HCT116 (cell line): Measurements from ENCODE around the gene CTNNAL1. TPM values are rescaled to one million over a fixed set of nuclear protein-coding genes. Genes with fewer than 3 reads are reported as not detected.

ENCODE experiments used
- ATAC-seq: fragments of 200-7000 bp; cut with Tn5 transposase; 2 replicates; pipeline ENCODE4 v1.9.1; 2020; ENCODE audit warnings: mild to moderate bottlenecking, moderate library complexity
- BruUV-seq: library from RNA; stranded (reverse); fragments of 400-500 nt; replicated peaks from 2 replicates; lab custom pipeline; 2021; lab: Mats Ljungman, UMichigan
- CTCF ChIA-PET: fragments of 300-600 bp; sonication (Branson Sonifier 250); formaldehyde crosslinking; loops from one replicate; lab custom pipeline; 2021; ENCODE audit warnings: antibody characterized with exemption; lab: Charles Lee
- POLR2A ChIA-PET: fragments of 300-600, 350-600 bp; sonication (Branson Sonifier 250); formaldehyde crosslinking; loops from one replicate; lab custom pipeline; 2021; ENCODE audit warnings: antibody characterized with exemption; lab: Charles Lee
- RAD21 ChIA-PET, 2 experiments: fragments of 300-600 bp; sonication (Branson Sonifier 250); formaldehyde crosslinking; loops; one replicate each; lab custom pipeline; 2023; ENCODE audit warnings: low total read pairs in 2 of 2; ENCODE audit not compliant: uncharacterized antibody in 2 of 2, unreplicated experiment in 2 of 2, low non-redundant PET in 1 of 2; lab: Charles Lee
- DNase-seq: peaks from one replicate; pipeline ENCODE4 v3.0.0-alpha.2; 2010; ENCODE audit warnings: low read depth, low spot score
- H2AFZ ChIP-seq: fragments of 200-600 bp; shearing (Covaris generic), sonication (generic); 2 replicates; pipeline ENCODE4 v1.6.1; 2017; ENCODE audit warnings: low read depth, mixed run types, mixed read lengths, antibody characterized with exemption, low read length; ENCODE audit not compliant: poor library complexity, severe bottlenecking
- H3K27ac ChIP-seq: 2 replicates; pipeline ENCODE4 v1.5.1; 2012; ENCODE audit warnings: low read depth, low read length
- H3K27me3 ChIP-seq: fragments of 200-600 bp; sonication (generic); 2 replicates; pipeline ENCODE4 v1.6.1; 2016; ENCODE audit warnings: mixed run types, low read length, mixed read lengths; ENCODE audit not compliant: insufficient read depth
- H3K36me3 ChIP-seq, 2 experiments: fragments of 200-500 bp in 1 of 2; fragments of 200-600 bp in 1 of 2; sonication (Bioruptor generic) in 1 of 2; sonication (generic) in 1 of 2; 2 replicates each; pipeline versions ENCODE4 v1.5.1 to v1.6.1; 2014 to 2016; ENCODE audit warnings: low read length in 2 of 2, inconsistent platforms in 1 of 2, mixed read lengths in 1 of 2, mixed run types in 1 of 2; ENCODE audit not compliant: insufficient read depth in 2 of 2, control insufficient read depth in 1 of 2
- H3K4me1 ChIP-seq, 2 experiments: fragments of 200-600 bp in 1 of 2; sonication (generic) in 1 of 2; 2 replicates each; pipeline versions ENCODE4 v1.5.1 to v1.6.1; 2012 to 2017; ENCODE audit warnings: low read length in 2 of 2, inconsistent platforms in 1 of 2, mild to moderate bottlenecking in 1 of 2, mixed read lengths in 1 of 2, mixed run types in 1 of 2, moderate library complexity in 1 of 2; ENCODE audit not compliant: insufficient read depth in 2 of 2, control insufficient read depth in 1 of 2
- H3K4me2 ChIP-seq: fragments of 200-600 bp; sonication (generic); 2 replicates; pipeline ENCODE4 v1.6.1; 2017; ENCODE audit warnings: mixed run types, low read length, mixed read lengths
- H3K4me3 ChIP-seq, 2 experiments: fragments of 200-600 bp in 1 of 2; sonication (generic) in 1 of 2; replicated peaks in 1 of 2; 2 replicates each; pipeline ENCODE4 v1.5.1; 2011 to 2016; ENCODE audit warnings: low read length in 2 of 2, control low read depth in 1 of 2, low read depth in 1 of 2, mild to moderate bottlenecking in 1 of 2, mixed read lengths in 1 of 2, mixed run types in 1 of 2
- H3K79me2 ChIP-seq: fragments of 200-600 bp; sonication (generic); 2 replicates; pipeline ENCODE4 v1.6.1; 2017; ENCODE audit warnings: mild to moderate bottlenecking, mixed run types, low read length, moderate library complexity, mixed read lengths; ENCODE audit not compliant: insufficient read depth
- H3K9ac ChIP-seq: fragments of 200-600 bp; sonication (generic); 2 replicates; pipeline ENCODE4 v1.6.1; 2016; ENCODE audit warnings: low read length, mixed read lengths
- H3K9me2 ChIP-seq: fragments of 200-600 bp; sonication (generic), shearing (Covaris generic); 2 replicates; pipeline ENCODE4 v1.6.1; 2017; ENCODE audit warnings: mixed run types, mild to moderate bottlenecking, moderate library complexity; ENCODE audit not compliant: insufficient read depth
- H3K9me3 ChIP-seq, 2 experiments: fragments of 200-500 bp in 1 of 2; fragments of 200-600 bp in 1 of 2; sonication (Bioruptor generic) in 1 of 2; sonication (generic) in 1 of 2; 2 replicates each; pipeline ENCODE4 v1.6.1; 2014 to 2017; ENCODE audit warnings: low read length in 2 of 2, mixed read lengths in 2 of 2, inconsistent platforms in 1 of 2, low read depth in 1 of 2, mild to moderate bottlenecking in 1 of 2, mixed run types in 1 of 2, moderate library complexity in 1 of 2; ENCODE audit not compliant: control insufficient read depth in 1 of 2, insufficient read depth in 1 of 2
- H4K20me1 ChIP-seq: fragments of 200-600 bp; sonication (generic), shearing (Covaris generic); 2 replicates; pipeline ENCODE4 v1.6.1; 2017; ENCODE audit warnings: mixed run types, mild to moderate bottlenecking, moderate library complexity; ENCODE audit not compliant: insufficient read depth
- CBX3 ChIP-seq: IDR thresholded peaks from 2 replicates; pipeline ENCODE4 v1.6.1; 2012; ENCODE audit warnings: low read depth
- CEBPB ChIP-seq: IDR thresholded peaks from 2 replicates; pipeline ENCODE4 v1.6.1; 2012; ENCODE audit warnings: low read depth
- EGR1 ChIP-seq: IDR thresholded peaks from 2 replicates; pipeline ENCODE4 v1.6.1; 2012; ENCODE audit warnings: low read depth
- ELF1 ChIP-seq: IDR thresholded peaks from 2 replicates; pipeline ENCODE4 v1.6.1; 2012; ENCODE audit warnings: low read depth, borderline replicate concordance
- EZH2 ChIP-seq: fragments of 200-600 bp; sonication (generic); IDR thresholded peaks from 2 replicates; pipeline ENCODE4 v1.6.1; 2017; ENCODE audit warnings: antibody characterized with exemption, mixed run types
- FOSL1 ChIP-seq: IDR thresholded peaks from 2 replicates; pipeline ENCODE4 v1.6.1; 2012; ENCODE audit warnings: low read depth
- JUND ChIP-seq: IDR thresholded peaks from 2 replicates; pipeline ENCODE4 v1.6.1; 2012
- POLR2A ChIP-seq: IDR thresholded peaks from 2 replicates; pipeline ENCODE4 v1.7.0; 2011; ENCODE audit warnings: borderline replicate concordance; ENCODE audit not compliant: insufficient read depth, insufficient read length; ENCODE audit errors: extremely low read depth
- POLR2AphosphoS5 ChIP-seq: IDR thresholded peaks from 2 replicates; pipeline ENCODE4 v1.6.1; 2011; ENCODE audit warnings: mild to moderate bottlenecking, low read depth, low read length, moderate library complexity
- RAD21 ChIP-seq: IDR thresholded peaks from 2 replicates; pipeline ENCODE4 v1.6.1; 2012; ENCODE audit warnings: low read depth, mild to moderate bottlenecking
- SIN3A ChIP-seq: IDR thresholded peaks from 2 replicates; pipeline ENCODE4 v1.6.1; 2012; ENCODE audit warnings: low read depth
- SP1 ChIP-seq: IDR thresholded peaks from 2 replicates; pipeline ENCODE4 v1.6.1; 2012; ENCODE audit warnings: low read depth
- TCF7L2 ChIP-seq: IDR thresholded peaks from 2 replicates; pipeline ENCODE4 v1.7.0; 2011; ENCODE audit warnings: borderline replicate concordance, inconsistent platforms; ENCODE audit not compliant: insufficient read depth, insufficient read length; ENCODE audit errors: extremely low read depth
- YY1 ChIP-seq: IDR thresholded peaks from 2 replicates; pipeline ENCODE4 v1.6.1; 2011; ENCODE audit warnings: low read length, low read depth, moderate library complexity, mild to moderate bottlenecking; ENCODE audit not compliant: insufficient replicate concordance; ENCODE audit errors: extremely low read depth
- ZBTB33 ChIP-seq: IDR thresholded peaks from 2 replicates; pipeline ENCODE4 v1.6.1; 2011; ENCODE audit warnings: mild to moderate bottlenecking, low read length, moderate library complexity; ENCODE audit not compliant: insufficient replicate concordance; ENCODE audit errors: extremely low read depth
- ZFX ChIP-seq: fragments of 450-650 bp; IDR thresholded peaks from 2 replicates; pipeline ENCODE4 v1.6.1; 2017
- intact Hi-C: fragments of 100-400 bp; cut with micrococcal nuclease; formaldehyde crosslinking; loops from 2 replicates; pipeline ENCODE4 v1.10.0; 2022
- total RNA-seq: library from RNA; stranded (reverse); gene quantifications from one replicate; pipeline ENCODE4 v1.2.1, GENCODE V29; 2021; ENCODE audit not compliant: unreplicated experiment
- TF ChIP-seq, protein P1 (sequence below), 3 experiments: fragments of 200-600 bp in 1 of 3; sonication (generic) in 1 of 3; IDR thresholded peaks in 2 of 3; conservative IDR thresholded peaks in 1 of 3; 2 replicates each; pipeline ENCODE4 v1.5.1; 2012 to 2017; ENCODE audit warnings: low read depth in 2 of 3, low read length in 2 of 3, antibody characterized with exemption in 1 of 3, borderline replicate concordance in 1 of 3, control low read depth in 1 of 3, mild to moderate bottlenecking in 1 of 3, mixed read lengths in 1 of 3, mixed run types in 1 of 3, moderate library complexity in 1 of 3; ENCODE audit not compliant: insufficient read depth in 1 of 3
- TF ChIP-seq, protein P2 (sequence below): IDR thresholded peaks from 2 replicates; pipeline ENCODE4 v1.6.1; 2012; ENCODE audit warnings: low read depth
- TF ChIP-seq, protein P3 (sequence below): IDR thresholded peaks from 2 replicates; pipeline ENCODE4 v1.6.1; 2012

CTNNAL1 gene
- total RNA-seq, 1 experiment from 2014 or later = 87.2 TPM

DNA sequence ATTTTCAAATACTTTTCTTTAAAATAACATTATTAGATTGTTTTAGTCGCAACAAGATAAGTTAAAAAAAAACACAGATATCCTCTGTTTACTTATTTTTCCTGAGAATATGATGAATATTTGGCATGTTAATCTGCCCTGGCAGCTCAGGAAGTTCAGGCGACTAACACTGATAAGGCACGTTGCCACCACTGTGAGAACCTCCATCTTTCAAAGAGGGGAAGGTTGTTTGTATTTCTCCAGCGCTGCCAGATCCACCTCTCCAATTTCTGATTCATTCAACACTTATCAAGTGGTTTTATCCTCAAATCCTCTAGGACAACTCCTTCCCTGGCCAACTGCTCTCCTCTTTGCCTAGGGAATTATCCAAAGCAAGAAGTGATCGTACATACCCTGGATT lies 21.8 kb downstream of the CTNNAL1 start:
- ATAC-seq (no peak), DNase-seq (no peak)
- Histone ChIP-seq H3K36me3 (peaks cover 9 to 30% of the 10 kb centered on the region in 2 experiments; a peak in 3 of 4 replicates), H3K9ac (no peak overlapping the region), H2AFZ (no peak overlapping the region), H3K4me3 (no peak overlapping the region), H4K20me1 (no peaks in the 10 kb centered on the region; the same call in 1 of the 2 replicates), H3K9me2 (no peaks in the 10 kb centered on the region), H3K27me3 (no peaks in the 10 kb centered on the region), H3K4me2 (no peak overlapping the region), H3K79me2 (peaks cover 46% of the 10 kb centered on the region), H3K4me1 (no peaks in the 10 kb centered on the region), H3K27ac (no peak overlapping the region), H3K9me3 (no peaks in the 10 kb centered on the region; a peak in 1 of 4 replicates)
- CTCF ChIA-PET = no interaction called here
- POLR2A ChIA-PET = no interaction called here
- no TSS peak for BruUV-seq
- TF ChIP-seq SIN3A = no peak
- no peak for TF ChIP-seq CBX3
- TF ChIP-seq JUND = no peak
- TF ChIP-seq FOSL1 = no peak
- no peak for TF ChIP-seq SP1
- TF ChIP-seq ZFX = no peak
- no peak for TF ChIP-seq RAD21
- no peak for TF ChIP-seq POLR2AphosphoS5
- TF ChIP-seq ELF1 = no peak
- TF ChIP-seq, protein P1, sequence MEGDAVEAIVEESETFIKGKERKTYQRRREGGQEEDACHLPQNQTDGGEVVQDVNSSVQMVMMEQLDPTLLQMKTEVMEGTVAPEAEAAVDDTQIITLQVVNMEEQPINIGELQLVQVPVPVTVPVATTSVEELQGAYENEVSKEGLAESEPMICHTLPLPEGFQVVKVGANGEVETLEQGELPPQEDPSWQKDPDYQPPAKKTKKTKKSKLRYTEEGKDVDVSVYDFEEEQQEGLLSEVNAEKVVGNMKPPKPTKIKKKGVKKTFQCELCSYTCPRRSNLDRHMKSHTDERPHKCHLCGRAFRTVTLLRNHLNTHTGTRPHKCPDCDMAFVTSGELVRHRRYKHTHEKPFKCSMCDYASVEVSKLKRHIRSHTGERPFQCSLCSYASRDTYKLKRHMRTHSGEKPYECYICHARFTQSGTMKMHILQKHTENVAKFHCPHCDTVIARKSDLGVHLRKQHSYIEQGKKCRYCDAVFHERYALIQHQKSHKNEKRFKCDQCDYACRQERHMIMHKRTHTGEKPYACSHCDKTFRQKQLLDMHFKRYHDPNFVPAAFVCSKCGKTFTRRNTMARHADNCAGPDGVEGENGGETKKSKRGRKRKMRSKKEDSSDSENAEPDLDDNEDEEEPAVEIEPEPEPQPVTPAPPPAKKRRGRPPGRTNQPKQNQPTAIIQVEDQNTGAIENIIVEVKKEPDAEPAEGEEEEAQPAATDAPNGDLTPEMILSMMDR (IDR thresholded peaks at IDR 0.05 in 2 of 3, conservative IDR thresholded peaks at IDR 0.05 in 1 of 3; ENCODE audit: borderline replicate concordance in 1 of 3, insufficient read depth in 1 of 3, low read depth in 2 of 3, low read length in 2 of 3) = no peak
- TF ChIP-seq CEBPB = no peak
- TF ChIP-seq TCF7L2 = no peak
- TF ChIP-seq, protein P2, sequence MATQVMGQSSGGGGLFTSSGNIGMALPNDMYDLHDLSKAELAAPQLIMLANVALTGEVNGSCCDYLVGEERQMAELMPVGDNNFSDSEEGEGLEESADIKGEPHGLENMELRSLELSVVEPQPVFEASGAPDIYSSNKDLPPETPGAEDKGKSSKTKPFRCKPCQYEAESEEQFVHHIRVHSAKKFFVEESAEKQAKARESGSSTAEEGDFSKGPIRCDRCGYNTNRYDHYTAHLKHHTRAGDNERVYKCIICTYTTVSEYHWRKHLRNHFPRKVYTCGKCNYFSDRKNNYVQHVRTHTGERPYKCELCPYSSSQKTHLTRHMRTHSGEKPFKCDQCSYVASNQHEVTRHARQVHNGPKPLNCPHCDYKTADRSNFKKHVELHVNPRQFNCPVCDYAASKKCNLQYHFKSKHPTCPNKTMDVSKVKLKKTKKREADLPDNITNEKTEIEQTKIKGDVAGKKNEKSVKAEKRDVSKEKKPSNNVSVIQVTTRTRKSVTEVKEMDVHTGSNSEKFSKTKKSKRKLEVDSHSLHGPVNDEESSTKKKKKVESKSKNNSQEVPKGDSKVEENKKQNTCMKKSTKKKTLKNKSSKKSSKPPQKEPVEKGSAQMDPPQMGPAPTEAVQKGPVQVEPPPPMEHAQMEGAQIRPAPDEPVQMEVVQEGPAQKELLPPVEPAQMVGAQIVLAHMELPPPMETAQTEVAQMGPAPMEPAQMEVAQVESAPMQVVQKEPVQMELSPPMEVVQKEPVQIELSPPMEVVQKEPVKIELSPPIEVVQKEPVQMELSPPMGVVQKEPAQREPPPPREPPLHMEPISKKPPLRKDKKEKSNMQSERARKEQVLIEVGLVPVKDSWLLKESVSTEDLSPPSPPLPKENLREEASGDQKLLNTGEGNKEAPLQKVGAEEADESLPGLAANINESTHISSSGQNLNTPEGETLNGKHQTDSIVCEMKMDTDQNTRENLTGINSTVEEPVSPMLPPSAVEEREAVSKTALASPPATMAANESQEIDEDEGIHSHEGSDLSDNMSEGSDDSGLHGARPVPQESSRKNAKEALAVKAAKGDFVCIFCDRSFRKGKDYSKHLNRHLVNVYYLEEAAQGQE = no peak
- no peak for TF ChIP-seq EGR1
- TF ChIP-seq, protein P3, sequence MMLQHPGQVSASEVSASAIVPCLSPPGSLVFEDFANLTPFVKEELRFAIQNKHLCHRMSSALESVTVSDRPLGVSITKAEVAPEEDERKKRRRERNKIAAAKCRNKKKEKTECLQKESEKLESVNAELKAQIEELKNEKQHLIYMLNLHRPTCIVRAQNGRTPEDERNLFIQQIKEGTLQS = no peak
- no peak for TF ChIP-seq YY1
- no peak for TF ChIP-seq EZH2
- TF ChIP-seq ZBTB33 = no peak
- no peak for TF ChIP-seq POLR2A
- intact Hi-C loops = no loop called here
- RAD21 ChIA-PET = no interaction called here
